Measurements from ENCODE around the gene HTT-AS. TPM values are rescaled to one million over a fixed set of nuclear protein-coding genes. Genes with fewer than 3 reads are reported as not detected.

HTT-AS gene
- total RNA-seq, 1 donor from 2014 or later = not detected

- no peak for TF ChIP-seq CTCF (IDR thresholded peaks at IDR 0.05; ENCODE audit: insufficient read depth, low read length, poor library complexity, severe bottlenecking)
- H3K36me3 ChIP-seq (ENCODE audit: control insufficient read depth, insufficient read depth, low read length) = no peaks in the 10 kb centered on the region
- DNase-seq (ENCODE audit: low read depth) = no peak
- H3K27me3 ChIP-seq (ENCODE audit: control insufficient read depth, insufficient read depth, low read length) = peaks cover 6% of the 10 kb centered on the region
- no peak overlapping the region for H3K4me3 ChIP-seq (ENCODE audit: low read depth, low read length)
These were observed 40.1 kb downstream of the HTT-AS start for GRCh38 chr4:3034231-3034630.

DNA sequence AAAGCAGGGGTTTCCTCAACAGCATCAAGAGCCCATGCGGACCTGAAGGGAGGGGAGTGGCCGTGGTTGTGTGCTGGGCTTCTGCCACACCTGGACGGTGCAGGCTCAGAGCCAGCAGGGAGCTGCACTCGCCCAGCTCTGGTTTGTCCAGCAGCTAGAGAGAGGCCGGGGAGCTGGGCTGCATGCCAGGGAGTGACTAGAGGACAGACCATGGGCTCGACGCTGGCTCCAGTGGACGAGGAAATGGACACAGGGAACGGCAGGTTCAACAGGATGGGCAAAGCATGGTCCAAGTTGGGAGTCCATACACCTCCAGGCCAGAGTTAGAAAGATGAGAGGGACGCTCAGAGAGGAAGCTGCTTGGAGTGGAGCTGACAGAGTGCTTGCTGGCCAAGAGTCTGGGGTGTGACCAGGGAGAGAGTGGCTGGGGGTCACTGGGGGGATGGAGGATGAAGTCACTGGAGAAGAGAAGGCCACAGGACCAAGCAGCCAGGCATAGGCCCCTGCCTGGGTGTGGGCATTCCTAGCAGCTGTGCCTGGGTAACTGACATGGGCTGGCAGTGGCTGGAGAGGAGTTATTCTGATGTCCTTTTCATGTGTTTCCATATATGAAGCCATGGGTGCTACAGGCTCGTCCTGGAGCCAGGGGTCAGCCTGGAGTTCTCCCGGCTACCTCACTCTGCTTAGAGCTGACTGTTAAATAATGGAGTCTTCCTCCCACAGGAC lies 42.8 kb downstream of the HTT-AS start:
- no peak for DNase-seq (ENCODE audit: low read depth)
- Histone ChIP-seq H3K4me3 (ENCODE audit: low read depth, low read length) (no peak overlapping the region), H3K36me3 (ENCODE audit: control insufficient read depth, insufficient read depth, low read length) (no peaks in the 10 kb centered on the region), H3K27me3 (ENCODE audit: control insufficient read depth, insufficient read depth, low read length) (peaks cover 6% of the 10 kb centered on the region)
- no peak for TF ChIP-seq CTCF (IDR thresholded peaks at IDR 0.05; ENCODE audit: insufficient read depth, low read length, poor library complexity, severe bottlenecking)

GRCh38 chr4:3030566-3031356 lies 43.6 kb downstream of the HTT-AS start:
- H3K27me3 ChIP-seq (ENCODE audit: control insufficient read depth, insufficient read depth, low read length) = peaks cover 6% of the 10 kb centered on the region
- no peak overlapping the region for H3K4me3 ChIP-seq (ENCODE audit: low read depth, low read length)
- no peak for TF ChIP-seq CTCF (IDR thresholded peaks at IDR 0.05; ENCODE audit: insufficient read depth, low read length, poor library complexity, severe bottlenecking)
- DNase-seq (ENCODE audit: low read depth) = no peak
- no peaks in the 10 kb centered on the region for H3K36me3 ChIP-seq (ENCODE audit: control insufficient read depth, insufficient read depth, low read length)

DNA sequence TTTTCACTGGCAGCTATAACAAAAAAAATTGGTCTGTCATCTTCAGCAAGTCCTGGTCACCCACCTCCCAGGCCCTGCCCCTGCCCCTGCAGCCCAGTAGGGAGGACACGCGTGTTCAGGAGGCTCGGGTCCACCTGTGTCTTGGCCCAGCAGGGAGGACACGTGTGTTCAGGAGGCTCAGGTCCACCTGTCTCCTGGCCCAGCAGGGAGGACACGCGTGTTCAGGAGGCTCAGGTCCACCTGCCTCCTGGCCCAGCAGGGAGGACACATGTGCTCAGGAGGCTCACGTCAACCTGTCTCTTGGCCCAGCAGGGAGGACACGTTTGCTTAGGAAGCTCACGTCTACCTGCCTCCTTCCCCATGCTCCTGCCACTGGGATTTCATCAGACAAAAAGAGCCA lies 44.9 kb downstream of the HTT-AS start:
- no peak for DNase-seq (ENCODE audit: low read depth)
- no peak overlapping the region for H3K4me3 ChIP-seq (ENCODE audit: low read depth, low read length)
- no peak for TF ChIP-seq CTCF (IDR thresholded peaks at IDR 0.05; ENCODE audit: insufficient read depth, low read length, poor library complexity, severe bottlenecking)
- peaks cover 6% of the 10 kb centered on the region for H3K27me3 ChIP-seq (ENCODE audit: control insufficient read depth, insufficient read depth, low read length)
- no peaks in the 10 kb centered on the region for H3K36me3 ChIP-seq (ENCODE audit: control insufficient read depth, insufficient read depth, low read length)

GRCh38 chr4:3026540-3026939 lies 47.8 kb downstream of the HTT-AS start:
- no peak for DNase-seq (ENCODE audit: low read depth)
- TF ChIP-seq CTCF (IDR thresholded peaks at IDR 0.05; ENCODE audit: insufficient read depth, low read length, poor library complexity, severe bottlenecking) = no peak
- H3K4me3 ChIP-seq (ENCODE audit: low read depth, low read length) = no peak overlapping the region

More at GRCh38 chr4:3026540-3026939, 47.8 kb downstream of the HTT-AS start:
- no peaks in the 10 kb centered on the region for H3K36me3 ChIP-seq (ENCODE audit: control insufficient read depth, insufficient read depth, low read length)
- H3K27me3 ChIP-seq (ENCODE audit: control insufficient read depth, insufficient read depth, low read length) = peaks cover 5% of the 10 kb centered on the region
